Measurements from ENCODE around the gene MRPL55.

Gene MRPL55

DNA sequence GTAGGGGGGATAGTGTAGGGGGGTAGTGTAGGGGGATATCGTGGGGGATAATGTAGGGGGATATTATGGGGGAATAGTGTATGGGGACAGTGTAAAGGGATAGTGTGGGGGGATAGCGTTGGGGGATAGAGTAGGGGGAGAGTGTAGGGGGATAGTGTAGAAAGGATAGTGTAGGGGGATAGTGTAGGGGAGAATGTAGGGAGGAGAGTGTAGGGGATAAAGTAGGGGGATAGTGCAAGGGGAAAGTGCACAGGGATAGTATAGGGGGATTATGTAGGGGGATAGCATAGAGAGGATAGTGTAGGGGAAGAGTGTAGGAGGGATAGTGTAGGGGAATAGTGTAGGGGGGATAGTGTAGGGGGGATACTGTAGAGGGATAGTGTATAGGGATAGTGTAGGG lies 38.9 kb downstream of the MRPL55 start:
- no peak for DNase-seq (ENCODE audit: low read depth)

DNA sequence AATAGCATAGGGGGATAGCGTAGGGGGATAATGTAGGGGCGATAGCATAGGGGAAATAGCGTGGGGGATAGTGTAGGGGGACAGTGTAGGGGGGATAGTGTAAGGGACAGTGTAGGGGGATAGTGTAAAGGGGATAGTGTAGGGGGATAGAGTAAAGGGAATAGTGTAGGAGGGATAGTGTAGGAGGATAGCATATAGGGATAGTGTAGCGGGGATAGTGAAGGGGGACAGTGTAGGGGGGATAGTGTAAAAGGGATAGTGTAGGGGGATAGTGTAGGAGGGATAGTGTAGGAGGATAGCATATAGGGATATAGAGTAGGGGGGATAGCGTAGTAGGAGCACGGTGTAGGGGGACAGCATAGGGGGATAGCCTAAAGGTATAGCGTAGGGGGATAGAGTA lies 40.7 kb downstream of the MRPL55 start:
- DNase-seq (ENCODE audit: low read depth), result no peak

DNA sequence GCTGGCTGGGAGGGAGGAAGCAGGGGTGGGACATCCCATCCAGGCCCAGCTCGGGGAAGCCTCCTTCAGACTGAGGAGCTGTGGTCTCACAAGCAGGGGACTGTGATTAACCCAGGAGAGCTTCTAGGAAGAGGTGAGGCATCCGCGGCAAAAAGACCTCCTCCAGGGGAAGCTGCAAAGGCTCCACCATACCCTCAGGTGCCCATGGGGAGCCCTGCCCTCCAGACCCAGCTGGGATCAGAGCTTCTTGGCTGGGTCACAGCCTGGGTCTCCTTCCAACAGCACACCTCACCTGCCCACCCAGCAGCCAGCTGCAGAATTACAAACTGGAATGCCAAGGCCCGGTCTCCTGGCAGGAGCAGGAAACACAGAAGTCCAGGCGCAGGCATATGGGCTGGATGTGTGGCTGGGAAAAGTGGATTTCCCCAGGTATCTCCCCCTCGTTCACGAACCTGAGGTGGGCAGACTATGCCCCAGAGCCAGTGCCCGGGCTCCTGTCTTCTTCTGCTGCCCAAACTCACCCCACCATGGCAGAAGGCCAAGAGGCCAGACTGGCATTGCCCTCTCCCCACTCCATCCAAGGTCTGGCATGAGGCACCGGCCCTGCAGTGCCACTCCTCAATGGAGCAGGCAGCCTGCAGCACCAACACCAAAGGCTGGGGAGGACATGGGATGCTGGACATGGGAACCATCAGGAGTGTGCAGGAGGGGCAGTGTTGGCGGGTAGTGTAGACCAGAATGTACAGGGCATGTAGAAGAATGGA lies 42.0 kb downstream of the MRPL55 start:
- DNase-seq (ENCODE audit: low read depth), result no peak

DNA sequence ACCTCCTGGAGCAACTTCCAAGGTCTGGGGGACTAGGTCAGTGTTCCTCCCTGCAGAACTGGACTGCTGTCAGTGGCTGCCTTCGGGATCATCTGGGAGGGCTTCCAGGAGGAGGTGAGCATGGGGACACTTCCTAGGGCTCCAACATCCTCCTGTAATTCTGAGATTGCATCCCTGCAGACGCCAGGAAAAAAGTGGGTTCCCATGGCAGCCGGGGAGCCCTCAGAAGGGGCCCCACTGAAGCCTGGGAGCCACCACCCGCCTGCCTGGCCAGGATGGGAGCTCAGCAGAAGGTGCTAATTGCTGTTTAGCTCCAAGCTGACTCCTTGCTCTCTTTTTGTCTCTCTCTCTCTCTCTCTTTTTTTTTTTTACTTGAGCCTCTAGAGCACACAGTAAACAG lies 42.7 kb downstream of the MRPL55 start:
- no peak for DNase-seq (ENCODE audit: low read depth)

DNA sequence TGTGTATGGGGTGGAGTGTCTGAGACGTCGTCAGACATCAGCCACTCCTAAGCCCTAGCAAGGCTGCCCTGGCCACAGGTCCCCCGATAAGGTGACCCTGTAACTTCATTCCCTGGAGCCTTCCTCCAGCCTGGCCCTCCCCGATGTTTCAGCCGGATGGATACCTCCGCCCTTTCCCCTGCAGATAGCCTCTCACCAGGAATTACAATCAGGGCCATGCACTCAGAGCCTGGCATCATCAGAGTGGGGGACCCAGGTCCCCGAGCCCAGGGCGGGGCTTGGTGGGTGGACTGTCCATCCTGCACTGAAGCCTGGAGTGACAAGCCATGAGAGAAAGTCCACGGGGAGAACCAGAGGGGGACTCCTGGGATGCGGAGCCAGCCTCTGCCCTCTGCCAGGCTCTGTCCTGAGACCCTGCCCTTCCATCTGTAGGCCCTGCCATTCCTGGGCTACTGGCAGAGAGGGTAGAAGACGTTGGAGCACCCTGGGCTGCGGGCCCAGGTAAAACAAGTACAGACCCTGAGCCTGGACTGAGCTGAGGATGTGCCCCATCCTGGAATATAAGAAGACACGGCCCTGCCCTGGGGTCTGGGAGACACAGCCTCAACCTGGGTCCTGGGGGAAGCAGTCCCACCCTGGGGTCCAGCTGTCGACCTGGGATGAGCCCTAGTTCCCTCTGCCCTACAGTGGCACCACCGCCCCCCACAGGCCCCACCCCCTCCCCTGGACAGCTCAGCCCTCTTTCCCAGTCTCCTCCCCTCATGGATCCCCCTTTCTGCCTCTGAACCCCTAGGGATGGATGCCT lies 43.4 kb downstream of the MRPL55 start:
- DNase-seq (ENCODE audit: low read depth), result no peak

DNA sequence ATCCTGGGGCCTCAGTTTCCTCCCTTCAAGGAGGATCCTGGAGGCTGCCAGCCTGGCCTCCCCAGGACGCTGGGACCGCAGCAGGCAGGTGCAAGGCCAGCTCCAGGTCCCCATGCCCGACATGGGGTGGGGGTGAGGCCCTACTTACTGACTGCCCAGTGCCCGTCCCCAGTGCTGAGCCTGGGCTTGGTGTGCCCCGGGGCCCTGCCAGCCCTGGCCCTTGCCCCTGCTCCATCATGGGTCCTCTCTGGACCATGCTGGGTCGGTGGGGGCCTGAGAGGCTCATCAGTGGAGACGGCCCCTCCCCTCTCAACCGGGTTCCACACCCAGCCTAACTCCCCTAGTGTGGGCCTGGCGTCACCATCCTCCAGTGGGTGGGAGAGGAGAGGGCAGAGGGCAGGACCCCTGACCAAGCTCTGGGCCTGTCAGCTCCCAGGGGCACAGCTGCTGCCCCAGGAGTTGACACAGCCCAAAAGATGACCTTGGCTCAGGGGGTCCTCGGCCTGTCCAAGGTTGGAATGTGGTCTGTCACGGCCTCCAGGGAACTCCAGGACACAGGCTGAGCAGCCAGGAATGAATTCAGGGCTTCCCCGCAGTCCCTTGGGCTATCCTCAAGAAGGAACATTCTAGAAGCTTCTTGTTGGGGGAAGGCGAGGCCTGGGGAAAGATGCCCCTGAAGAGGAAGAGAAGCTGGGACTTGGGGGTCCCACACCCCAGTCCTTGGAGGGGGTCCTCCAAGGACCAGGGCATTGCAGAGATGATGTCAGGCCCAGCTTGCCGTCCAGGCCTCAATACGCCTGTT lies 44.2 kb downstream of the MRPL55 start:
- DNase-seq (ENCODE audit: low read depth), result no peak

DNA sequence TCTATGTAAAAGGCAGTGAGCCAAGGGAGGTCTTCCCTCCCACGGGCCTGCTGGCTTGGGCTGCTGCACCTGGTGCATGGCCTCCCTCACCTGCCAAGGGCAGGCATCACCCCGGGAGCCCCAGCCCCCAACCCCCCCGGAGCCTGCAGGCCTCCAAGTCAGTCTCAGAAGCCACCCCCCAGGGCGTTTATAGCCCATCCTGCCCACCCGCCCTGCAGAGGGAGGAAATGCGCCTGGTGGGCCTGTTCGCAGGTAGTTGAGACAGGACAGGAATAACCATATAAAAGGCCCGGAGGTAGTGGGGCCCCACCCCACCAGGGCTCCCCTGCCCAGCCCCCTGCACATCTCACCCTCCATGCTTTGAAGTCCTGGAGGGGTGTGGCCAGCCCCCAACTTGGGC lies 44.8 kb downstream of the MRPL55 start:
- DNase-seq (ENCODE audit: low read depth), result no peak

DNA sequence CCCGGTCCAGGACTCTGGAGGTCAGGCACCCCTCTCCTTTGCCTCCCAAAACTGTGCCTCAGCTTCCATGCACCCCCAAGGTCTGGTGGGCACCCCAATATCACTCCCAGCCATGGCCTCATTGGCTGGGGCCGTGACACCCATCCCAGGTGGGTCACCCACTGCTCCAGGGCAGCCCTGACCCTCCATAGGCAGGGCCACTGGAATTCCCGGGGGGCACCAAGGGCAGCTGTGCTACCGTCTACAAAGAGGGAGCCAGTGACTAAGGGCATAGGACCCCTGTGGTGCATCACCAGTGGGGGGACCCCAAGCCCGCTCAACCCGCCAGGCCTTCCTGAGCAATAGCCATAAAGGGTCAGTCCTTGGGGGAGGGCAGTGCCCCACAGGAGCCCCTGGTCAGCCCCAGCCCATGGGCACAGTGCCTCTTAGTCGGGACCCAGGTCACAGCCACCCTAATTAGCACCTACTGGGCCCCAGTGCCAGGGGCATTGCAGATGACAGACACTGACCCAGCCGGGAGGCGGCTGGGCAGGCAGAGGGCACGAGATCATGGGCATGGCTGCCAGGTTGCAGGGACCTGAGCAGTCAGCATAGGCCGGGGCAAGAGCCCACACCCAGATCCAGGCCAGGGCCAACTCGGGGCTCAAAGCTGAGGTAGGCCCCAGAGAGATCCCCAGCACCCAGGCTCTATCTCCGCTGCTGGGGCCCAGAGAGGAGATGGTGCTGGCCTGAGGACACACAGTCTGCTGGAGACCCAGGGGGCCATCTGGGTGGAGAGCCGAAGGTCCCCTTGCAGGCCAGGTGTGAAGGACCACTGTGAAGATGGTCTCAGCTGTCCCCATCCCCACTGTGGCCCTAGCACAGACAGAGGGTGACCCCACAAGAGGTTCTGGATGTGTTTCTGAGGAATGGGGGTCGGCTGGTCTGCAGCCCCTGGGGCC lies 45.6 kb downstream of the MRPL55 start:
- DNase-seq (ENCODE audit: low read depth), result no peak

DNA sequence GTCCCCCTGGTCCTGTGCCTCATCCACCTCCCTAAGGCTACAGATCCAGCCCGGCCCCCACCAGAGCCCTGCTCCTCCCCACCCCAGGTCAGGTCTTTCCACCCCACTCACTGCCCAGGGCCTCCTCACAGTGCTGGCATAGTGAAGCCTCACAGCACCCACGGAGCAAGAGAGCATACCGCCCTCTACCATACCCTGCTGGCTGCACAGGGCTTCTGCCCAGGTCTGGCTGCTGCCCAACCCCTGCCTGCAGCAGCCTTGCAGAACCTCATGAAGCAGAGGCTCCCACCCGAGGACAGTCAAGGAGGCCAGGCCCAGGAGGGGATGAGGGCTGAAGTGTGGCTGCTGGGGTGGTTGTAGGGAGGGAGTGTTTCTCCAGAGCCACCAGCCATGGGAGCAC lies 46.3 kb downstream of the MRPL55 start:
- no peak for DNase-seq (ENCODE audit: low read depth)

DNA sequence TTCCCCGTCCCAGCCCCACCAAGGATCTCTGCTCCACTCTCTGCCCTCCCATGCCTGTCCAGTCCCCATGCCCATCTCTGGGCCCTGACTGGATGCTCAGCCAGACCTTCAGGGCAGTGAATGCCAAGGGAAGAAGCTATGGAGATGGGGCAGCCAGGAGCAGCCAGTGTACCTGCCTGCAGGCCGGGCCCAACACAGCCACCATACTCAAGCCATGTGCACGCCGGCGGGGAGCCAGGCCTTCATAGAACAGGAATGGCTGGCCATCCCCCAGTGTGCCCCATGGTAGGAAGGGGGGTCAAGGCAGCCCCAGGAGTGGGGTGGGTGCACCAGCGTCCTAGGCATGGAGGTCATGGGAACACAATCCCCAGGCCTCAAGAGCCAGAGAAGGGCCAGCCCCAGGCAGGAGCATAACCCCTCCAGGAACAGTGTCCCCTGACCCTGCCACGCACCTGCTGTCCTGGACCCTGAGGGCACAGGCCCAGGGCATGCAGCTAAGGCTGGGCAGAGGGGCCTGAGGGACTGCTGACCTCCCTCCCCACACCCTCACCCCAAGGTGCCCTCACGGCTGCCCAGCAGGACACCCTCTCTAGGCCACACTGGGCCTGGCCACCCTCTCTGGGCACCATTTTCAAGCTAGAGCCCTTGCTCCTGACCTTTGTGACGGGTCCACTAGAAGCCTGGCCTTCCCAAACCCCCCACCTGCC lies 46.9 kb downstream of the MRPL55 start:
- no peak for DNase-seq (ENCODE audit: low read depth)

DNA sequence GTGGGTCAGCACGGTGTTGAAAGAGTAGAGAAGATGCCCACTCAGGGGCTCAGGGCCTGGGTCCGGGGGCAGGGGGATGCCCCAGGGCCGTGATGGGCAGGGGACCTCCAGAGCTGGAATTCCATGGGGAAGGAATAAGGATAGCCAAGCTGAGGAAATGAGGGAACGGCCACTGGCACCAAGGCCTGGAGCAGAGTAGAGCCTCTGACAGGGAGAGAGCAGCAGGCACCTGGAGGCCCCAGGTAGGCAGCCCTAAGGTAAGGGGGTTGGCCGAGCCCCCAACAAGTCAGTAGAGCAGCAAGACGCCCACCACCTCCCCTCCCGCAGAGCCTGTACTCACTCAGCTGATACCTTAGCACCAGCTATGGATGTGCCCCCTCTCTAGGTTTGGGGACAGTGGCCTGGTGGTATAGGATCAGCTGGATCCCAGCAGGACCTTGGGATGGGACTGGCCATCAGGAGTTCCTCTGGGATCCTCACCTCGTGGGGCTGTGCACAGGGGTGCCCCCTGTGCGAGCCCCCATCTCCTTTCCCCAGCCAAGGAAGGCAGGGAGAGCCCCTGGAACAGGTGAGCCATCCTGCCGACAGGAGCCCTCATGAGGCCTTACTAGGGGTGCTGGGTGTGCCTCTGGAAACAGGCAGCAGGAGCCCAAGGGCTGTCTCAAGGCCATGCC lies 47.6 kb downstream of the MRPL55 start:
- no peak for DNase-seq (ENCODE audit: low read depth)

DNA sequence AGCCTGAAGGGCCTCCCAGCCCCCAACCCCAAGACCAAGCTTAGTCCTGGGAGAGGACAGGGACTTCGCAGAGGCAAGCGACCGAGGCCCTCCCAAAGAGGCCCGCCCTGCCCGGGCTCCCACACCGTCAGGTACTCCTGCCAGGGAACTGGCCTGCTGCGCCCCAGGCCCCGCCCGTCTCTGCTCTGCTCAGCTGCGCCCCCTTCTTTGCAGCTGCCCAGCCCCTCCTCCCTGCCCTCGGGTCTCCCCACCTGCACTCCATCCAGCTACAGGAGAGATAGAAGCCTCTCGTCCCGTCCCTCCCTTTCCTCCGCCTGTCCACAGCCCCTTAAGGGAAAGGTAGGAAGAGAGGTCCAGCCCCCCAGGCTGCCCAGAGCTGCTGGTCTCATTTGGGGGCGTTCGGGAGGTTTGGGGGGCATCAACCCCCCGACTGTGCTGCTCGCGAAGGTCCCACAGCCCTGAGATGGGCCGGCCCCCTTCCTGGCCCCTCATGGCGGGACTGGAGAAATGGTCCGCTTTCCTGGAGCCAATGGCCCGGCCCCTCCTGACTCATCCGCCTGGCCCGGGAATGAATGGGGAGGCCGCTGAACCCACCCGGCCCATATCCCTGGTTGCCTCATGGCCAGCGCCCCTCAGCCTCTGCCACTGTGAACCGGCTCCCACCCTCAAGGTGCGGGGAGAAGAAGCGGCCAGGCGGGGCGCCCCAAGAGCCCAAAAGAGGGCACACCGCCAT lies 48.5 kb downstream of the MRPL55 start:
- no peak for DNase-seq (ENCODE audit: low read depth)

DNA sequence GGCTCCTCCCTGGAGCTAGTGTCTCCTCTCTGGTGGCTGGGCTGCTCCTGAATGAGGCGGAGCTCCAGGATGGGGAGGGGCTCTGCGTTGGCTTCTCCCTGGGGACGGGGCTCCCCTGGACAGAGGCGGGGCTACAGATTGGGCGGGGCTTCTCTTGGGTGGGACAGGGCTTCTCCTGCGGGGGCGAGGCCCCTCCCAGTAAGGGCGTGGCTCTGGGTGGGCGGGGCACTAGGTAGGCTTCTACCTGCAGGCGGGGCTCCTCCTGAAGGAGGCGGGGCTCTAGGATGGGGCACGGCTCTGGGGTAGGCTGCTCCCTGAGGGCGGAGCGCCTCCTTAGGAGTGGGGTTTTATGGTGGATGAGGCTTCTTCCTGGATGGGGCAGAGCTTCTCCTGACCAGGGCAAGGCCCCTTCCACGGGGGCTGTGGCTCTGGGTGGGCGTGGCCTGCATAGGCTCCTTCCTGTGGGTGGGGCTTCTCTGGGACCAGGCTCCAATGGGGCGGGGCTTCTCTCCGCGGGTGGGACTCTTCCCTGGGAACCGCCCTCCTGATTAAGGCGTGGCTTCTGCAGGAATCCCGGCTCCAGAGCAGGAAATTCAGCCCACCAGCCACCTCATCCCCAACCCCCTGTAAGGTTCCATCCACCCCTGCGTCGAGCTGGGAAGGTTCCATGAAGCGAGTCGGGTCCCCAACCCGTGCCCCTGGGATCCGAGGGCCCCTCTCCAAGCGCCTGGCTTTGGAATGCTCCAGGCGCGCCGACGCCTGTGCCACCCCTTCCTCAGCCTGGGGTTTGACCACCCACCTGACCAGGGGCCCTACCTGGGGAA lies 49.3 kb downstream of the MRPL55 start:
- DNase-seq (ENCODE audit: low read depth), result no peak

DNA sequence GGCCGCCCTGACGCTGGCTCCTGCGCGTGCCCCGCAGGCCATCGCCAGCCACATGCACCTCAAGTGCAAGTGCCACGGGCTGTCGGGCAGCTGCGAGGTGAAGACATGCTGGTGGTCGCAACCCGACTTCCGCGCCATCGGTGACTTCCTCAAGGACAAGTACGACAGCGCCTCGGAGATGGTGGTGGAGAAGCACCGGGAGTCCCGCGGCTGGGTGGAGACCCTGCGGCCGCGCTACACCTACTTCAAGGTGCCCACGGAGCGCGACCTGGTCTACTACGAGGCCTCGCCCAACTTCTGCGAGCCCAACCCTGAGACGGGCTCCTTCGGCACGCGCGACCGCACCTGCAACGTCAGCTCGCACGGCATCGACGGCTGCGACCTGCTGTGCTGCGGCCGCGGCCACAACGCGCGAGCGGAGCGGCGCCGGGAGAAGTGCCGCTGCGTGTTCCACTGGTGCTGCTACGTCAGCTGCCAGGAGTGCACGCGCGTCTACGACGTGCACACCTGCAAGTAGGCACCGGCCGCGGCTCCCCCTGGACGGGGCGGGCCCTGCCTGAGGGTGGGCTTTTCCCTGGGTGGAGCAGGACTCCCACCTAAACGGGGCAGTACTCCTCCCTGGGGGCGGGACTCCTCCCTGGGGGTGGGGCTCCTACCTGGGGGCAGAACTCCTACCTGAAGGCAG lies 50.0 kb downstream of the MRPL55 start:
- DNase-seq (ENCODE audit: low read depth), result no peak

DNA sequence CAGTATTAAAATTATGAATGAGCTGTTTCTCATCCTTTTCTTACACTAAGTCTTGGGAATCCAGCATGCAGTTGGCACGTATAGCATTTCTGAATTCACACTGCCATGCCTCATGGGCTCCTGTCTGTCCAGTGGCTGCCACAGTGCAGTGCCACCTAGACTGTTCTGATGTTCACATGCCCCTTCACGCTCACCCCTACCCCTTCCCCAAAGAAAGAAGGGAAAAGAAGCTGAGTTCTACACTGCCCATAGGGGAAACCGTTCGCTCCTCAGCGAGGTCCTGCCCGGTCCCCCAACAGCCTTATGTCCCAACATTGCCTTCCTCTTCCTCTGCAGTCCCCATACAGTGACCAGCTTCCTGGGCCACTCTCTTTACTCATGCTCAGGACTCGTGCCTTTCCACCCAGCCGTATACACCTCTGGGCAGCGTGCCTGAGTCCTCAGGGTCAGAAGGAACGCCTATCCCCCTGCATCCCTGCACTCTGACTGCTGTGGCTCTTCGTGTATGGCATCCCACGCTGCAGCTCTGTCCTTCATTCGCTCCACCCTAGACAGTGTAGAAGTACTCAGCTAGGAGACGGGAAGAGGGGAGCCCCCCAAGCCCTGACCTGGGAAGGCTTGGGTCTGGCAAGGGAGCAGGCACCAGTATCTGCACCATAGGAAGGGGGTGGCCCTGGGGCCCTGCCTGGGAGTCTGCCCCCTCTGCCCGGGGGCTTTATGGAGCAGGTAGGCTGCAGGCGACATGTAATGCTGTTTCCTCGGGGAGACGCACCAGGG lies 50.7 kb downstream of the MRPL55 start:
- DNase-seq (ENCODE audit: low read depth), result no peak
